ENCODE results near the gene CD109. TPM values are rescaled to one million over a fixed set of nuclear protein-coding genes. Genes with fewer than 3 reads are reported as not detected.
"Not testable (repeated sequence)": the region's sequence is repeated elsewhere in the genome, so short reads cannot be mapped to it uniquely, and the experiment has no call there.

Gene CD109
- total RNA-seq, 1 donor from 2014 or later, result 27.4 TPM

DNA sequence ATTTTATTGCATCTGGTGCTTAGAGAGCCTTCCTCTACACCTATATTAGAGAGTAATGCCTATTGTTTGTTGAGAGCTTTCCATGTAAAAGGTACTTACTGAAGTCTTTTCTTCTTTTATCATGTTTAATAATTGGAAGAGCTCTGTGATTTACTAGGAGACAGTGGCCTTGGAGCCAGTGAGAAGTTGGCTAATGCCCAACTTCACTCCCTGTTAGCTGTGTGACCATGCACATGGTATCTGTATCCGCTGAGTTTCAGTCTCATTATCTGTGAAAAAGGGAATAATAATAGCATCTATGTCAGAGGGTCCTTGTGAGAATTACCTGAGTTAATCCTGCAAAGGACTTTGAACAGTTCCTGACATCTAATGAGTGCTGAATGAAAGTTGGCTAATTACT lies 105.0 kb downstream of the CD109 start:
- TF ChIP-seq CTCF (IDR thresholded peaks at IDR 0.05; ENCODE audit: insufficient read depth, low read length, severe bottlenecking), result no peak
- Histone ChIP-seq H3K36me3 (ENCODE audit: control insufficient read depth, insufficient read depth, low read length) (no peaks in the 10 kb centered on the region), H3K4me3 (ENCODE audit: low read depth, low read length) (no peak overlapping the region), H3K27me3 (ENCODE audit: control insufficient read depth, insufficient read depth, low read length) (no peaks in the 10 kb centered on the region)
- FAIRE-seq (no peak), DNase-seq (ENCODE audit: low read depth) (no peak)

- no peak for TF ChIP-seq CTCF (IDR thresholded peaks at IDR 0.05; ENCODE audit: insufficient read depth, low read length, severe bottlenecking)
- H3K4me3 ChIP-seq (ENCODE audit: low read depth, low read length), result no peak overlapping the region
- FAIRE-seq, result no peak
- no peaks in the 10 kb centered on the region for H3K27me3 ChIP-seq (ENCODE audit: control insufficient read depth, insufficient read depth, low read length)
- no peak for DNase-seq (ENCODE audit: low read depth)
- no peaks in the 10 kb centered on the region for H3K36me3 ChIP-seq (ENCODE audit: control insufficient read depth, insufficient read depth, low read length)
Measured at GRCh38 chr6:73801652-73802268, 105.8 kb downstream of the CD109 start.

- no peak for TF ChIP-seq CTCF (IDR thresholded peaks at IDR 0.05; ENCODE audit: insufficient read depth, low read length, severe bottlenecking)
- no peaks in the 10 kb centered on the region for H3K27me3 ChIP-seq (ENCODE audit: control insufficient read depth, insufficient read depth, low read length)
- no peak overlapping the region for H3K4me3 ChIP-seq (ENCODE audit: low read depth, low read length)
- peaks cover under 1% of the 10 kb centered on the region for H3K36me3 ChIP-seq (ENCODE audit: control insufficient read depth, insufficient read depth, low read length)
- DNase-seq (ENCODE audit: low read depth) (no peak), FAIRE-seq (no peak)
Measured at GRCh38 chr6:73802366-73802765, 106.4 kb downstream of the CD109 start.

DNA sequence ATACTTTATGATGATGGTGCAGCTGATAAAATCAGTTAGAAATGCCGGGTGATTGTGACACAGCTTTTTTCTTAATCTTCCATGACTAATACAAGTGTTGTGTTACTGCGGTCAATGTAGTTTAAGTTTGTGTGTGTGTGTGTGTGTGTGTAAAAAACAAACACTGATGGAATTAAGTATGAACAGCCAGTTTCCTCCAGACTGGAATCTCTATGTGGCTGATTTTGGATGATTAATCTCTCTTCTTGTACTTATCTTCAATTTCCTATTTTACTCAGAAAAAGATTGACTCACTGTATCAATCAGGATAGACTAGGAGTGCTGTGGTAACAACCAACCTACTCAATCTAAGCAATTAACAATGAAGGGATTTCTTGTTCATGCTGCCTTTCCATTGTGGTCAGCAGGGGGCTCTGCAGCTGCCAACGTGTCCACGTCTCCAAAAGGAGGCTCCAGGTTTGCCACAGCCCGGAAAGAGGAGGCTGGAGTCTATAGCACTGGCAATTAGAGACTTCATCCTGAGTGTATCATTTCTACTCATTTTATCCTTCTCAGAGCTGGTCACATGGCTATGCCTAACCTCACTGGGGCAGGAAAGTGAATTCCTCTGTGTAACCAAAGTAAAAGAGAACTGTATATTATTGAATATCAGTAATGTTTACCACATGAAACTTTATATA lies 107.7 kb downstream of the CD109 start:
- peak; percentile 85 for DNase-seq (ENCODE audit: low read depth)
- FAIRE-seq, result peak; percentile 7
- no peak overlapping the region for H3K4me3 ChIP-seq (ENCODE audit: low read depth, low read length)
- H3K36me3 ChIP-seq (ENCODE audit: control insufficient read depth, insufficient read depth, low read length), result peaks cover 1% of the 10 kb centered on the region
- no peaks in the 10 kb centered on the region for H3K27me3 ChIP-seq (ENCODE audit: control insufficient read depth, insufficient read depth, low read length)
- peak; percentile 60 for TF ChIP-seq CTCF (IDR thresholded peaks at IDR 0.05; ENCODE audit: insufficient read depth, low read length, severe bottlenecking)

DNA sequence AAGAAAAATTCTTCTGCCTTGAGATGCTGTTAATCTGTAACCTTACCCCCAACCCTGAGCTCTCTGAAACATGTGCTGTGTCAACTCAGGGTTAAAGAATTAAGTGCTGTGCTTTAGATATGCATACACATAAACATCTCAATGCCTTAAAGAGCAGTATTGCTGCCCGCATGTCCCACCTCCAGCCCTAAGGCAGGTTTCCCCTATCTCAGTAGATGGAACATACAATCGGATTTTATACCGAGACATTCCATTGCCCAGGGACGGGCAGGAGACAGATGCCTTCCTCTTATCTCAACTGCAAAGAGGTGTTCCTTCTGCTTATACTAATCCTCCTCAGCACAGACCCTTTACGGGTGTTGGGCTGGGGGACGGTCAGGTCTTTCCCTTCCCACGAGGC lies 109.2 kb downstream of the CD109 start:
- not testable (repeated sequence) for H3K36me3 ChIP-seq (ENCODE audit: control insufficient read depth, insufficient read depth, low read length); H3K4me3 ChIP-seq (ENCODE audit: low read depth, low read length); DNase-seq (ENCODE audit: low read depth); H3K27me3 ChIP-seq (ENCODE audit: control insufficient read depth, insufficient read depth, low read length); FAIRE-seq

DNA sequence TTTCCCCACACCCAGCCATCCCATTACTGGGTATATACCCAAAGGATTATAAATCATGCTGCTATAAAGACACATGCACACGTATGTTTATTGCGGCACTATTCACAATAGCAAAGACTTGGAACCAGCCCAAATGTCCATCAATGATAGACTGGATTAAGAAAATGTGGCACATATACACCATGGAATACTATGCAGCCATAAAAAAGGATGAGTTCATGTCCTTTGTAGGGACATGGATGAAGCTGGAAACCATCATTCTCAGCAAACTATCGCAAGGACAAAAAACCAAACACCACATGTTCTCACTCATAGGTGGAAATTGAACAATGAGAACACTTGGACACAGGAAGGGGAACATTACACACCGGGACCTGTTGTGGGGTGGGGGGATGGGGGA lies 110.0 kb downstream of the CD109 start:
- not testable (repeated sequence) for H3K27me3 ChIP-seq (ENCODE audit: control insufficient read depth, insufficient read depth, low read length); H3K4me3 ChIP-seq (ENCODE audit: low read depth, low read length); DNase-seq (ENCODE audit: low read depth); FAIRE-seq; H3K36me3 ChIP-seq (ENCODE audit: control insufficient read depth, insufficient read depth, low read length)

DNA sequence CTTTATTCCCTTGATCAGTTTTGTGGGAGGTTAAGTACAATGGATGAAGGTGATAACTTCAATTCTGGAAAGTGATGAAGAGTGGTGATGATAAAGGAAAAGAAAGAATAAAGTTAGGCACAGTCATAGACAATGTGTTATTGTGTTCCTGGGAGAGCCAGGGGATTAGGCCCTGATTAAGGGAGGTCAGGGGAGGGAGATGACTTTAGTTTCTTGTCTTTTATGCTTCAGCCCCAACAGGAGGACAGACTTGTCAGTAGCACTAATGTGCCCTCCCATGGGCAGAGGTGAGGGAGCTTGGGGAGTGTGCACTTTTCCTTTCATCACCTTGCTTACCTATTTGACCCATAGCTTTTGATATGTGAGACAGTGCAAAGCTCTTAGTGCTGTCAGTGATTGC lies 115.7 kb downstream of the CD109 start:
- H3K4me3 ChIP-seq (ENCODE audit: low read depth, low read length), result no peak overlapping the region
- peaks cover 5% of the 10 kb centered on the region for H3K36me3 ChIP-seq (ENCODE audit: control insufficient read depth, insufficient read depth, low read length)
- TF ChIP-seq CTCF (IDR thresholded peaks at IDR 0.05; ENCODE audit: insufficient read depth, low read length, severe bottlenecking), result no peak
- DNase-seq (ENCODE audit: low read depth), result no peak
- H3K27me3 ChIP-seq (ENCODE audit: control insufficient read depth, insufficient read depth, low read length), result no peaks in the 10 kb centered on the region
- no peak for FAIRE-seq
